Activated naive CD8-positive, alpha-beta T cell treated with anti-CD3 and anti-CD28 coated beads, Interleukin-2, amount 10 ng/mL, durations not matched to agents 7 days and 5 days (primary cell): Measurements from ENCODE around the gene STOM. TPM values are rescaled to one million over a fixed set of nuclear protein-coding genes. Genes with fewer than 3 reads are reported as not detected.
A peak's percentile ranks its signal among the peaks of the same experiment; 100 is the strongest.

Source experiments
- ATAC-seq: fragments of 150-1000 bp; cut with Tn5 transposase; one replicate; pipeline ENCODE4 v1.10.0; 2021; ENCODE audit warnings: low read depth, moderate library complexity
- POLR2A ChIA-PET: fragments of 350-600 bp; sonication (Branson Sonifier 250); formaldehyde crosslinking; loops from one replicate; lab custom pipeline; 2021; ENCODE audit warnings: antibody characterized with exemption; lab: Charles Lee
- DNase-seq: peaks from one replicate; pipeline ENCODE4 v3.0.0; 2021
- H3K27ac Mint-ChIP-seq: one replicate; pipeline ENCODE4 v1.8.0; 2022; ENCODE audit warnings: mild to moderate bottlenecking, mixed read lengths
- H3K27me3 Mint-ChIP-seq: one replicate; pipeline ENCODE4 v1.8.0; 2022; ENCODE audit warnings: mild to moderate bottlenecking, moderate library complexity, mixed read lengths
- H3K36me3 Mint-ChIP-seq: one replicate; pipeline ENCODE4 v1.8.0; 2021; ENCODE audit warnings: mild to moderate bottlenecking, mixed read lengths
- H3K4me1 Mint-ChIP-seq: one replicate; pipeline ENCODE4 v1.8.0; 2021; ENCODE audit warnings: mixed read lengths
- H3K4me3 Mint-ChIP-seq: one replicate; pipeline ENCODE4 v1.8.0; 2022; ENCODE audit warnings: mild to moderate bottlenecking, moderate library complexity, mixed read lengths
- H3K9me3 Mint-ChIP-seq: one replicate; pipeline ENCODE4 v1.8.0; 2021; ENCODE audit warnings: mixed read lengths
- total RNA-seq, 2 experiments: library from RNA; stranded (reverse); gene quantifications; one replicate each; pipeline ENCODE4 v1.2.3, GENCODE V29; 2021

Gene STOM
- total RNA-seq, 2 experiments from 2014 or later = 87.4 to 95.4 TPM

- POLR2A ChIA-PET = no interaction called here
- H3K27me3 Mint-ChIP-seq = no peaks in the 10 kb centered on the region
- H3K36me3 Mint-ChIP-seq = peaks cover 12% of the 10 kb centered on the region
- H3K4me3 Mint-ChIP-seq = no peak overlapping the region
- H3K9me3 Mint-ChIP-seq = no peaks in the 10 kb centered on the region
- H3K4me1 Mint-ChIP-seq = peaks cover 1% of the 10 kb centered on the region
- DNase-seq (no peak), ATAC-seq (no peak)
- no peak overlapping the region for H3K27ac Mint-ChIP-seq
Observed at GRCh38 chr9:121331549-121331948, 38.5 kb downstream of the STOM start.

- POLR2A ChIA-PET = no interaction called here
- Mint-ChIP-seq H3K27ac (no peak overlapping the region), H3K4me1 (peaks cover 7% of the 10 kb centered on the region), H3K36me3 (peaks cover 8% of the 10 kb centered on the region), H3K27me3 (no peaks in the 10 kb centered on the region), H3K9me3 (no peaks in the 10 kb centered on the region), H3K4me3 (no peak overlapping the region)
- no peak for ATAC-seq
- DNase-seq = no peak
Observed at GRCh38 chr9:121328876-121329681, 41.0 kb downstream of the STOM start.

GRCh38 chr9:121328476-121328875 is 41.6 kb downstream of the STOM start:
- H3K27ac Mint-ChIP-seq = no peak overlapping the region
- no peaks in the 10 kb centered on the region for H3K9me3 Mint-ChIP-seq
- peaks cover 6% of the 10 kb centered on the region for H3K36me3 Mint-ChIP-seq
- ATAC-seq (no peak), DNase-seq (no peak)
- H3K4me1 Mint-ChIP-seq = peaks cover 6% of the 10 kb centered on the region
- H3K4me3 Mint-ChIP-seq = no peak overlapping the region
- POLR2A ChIA-PET = no interaction called here
- no peaks in the 10 kb centered on the region for H3K27me3 Mint-ChIP-seq

GRCh38 chr9:121326901-121327613 is 43.0 kb downstream of the STOM start:
- Mint-ChIP-seq H3K27ac (no peak overlapping the region), H3K36me3 (peaks cover 8% of the 10 kb centered on the region), H3K27me3 (no peaks in the 10 kb centered on the region), H3K4me3 (no peak overlapping the region), H3K4me1 (peaks cover 17% of the 10 kb centered on the region), H3K9me3 (no peaks in the 10 kb centered on the region)
- ATAC-seq = no peak
- no peak for DNase-seq
- POLR2A ChIA-PET = no interaction called here

- H3K9me3 Mint-ChIP-seq = no peaks in the 10 kb centered on the region
- ATAC-seq (no peak), DNase-seq (no peak)
- POLR2A ChIA-PET = no interaction called here
- peaks cover 9% of the 10 kb centered on the region for H3K36me3 Mint-ChIP-seq
- peaks cover 19% of the 10 kb centered on the region for H3K4me1 Mint-ChIP-seq
- no peak overlapping the region for H3K27ac Mint-ChIP-seq
- no peaks in the 10 kb centered on the region for H3K27me3 Mint-ChIP-seq
- no peak overlapping the region for H3K4me3 Mint-ChIP-seq
Observed at GRCh38 chr9:121326130-121326838, 43.8 kb downstream of the STOM start.

GRCh38 chr9:121325387-121325786 is 44.7 kb downstream of the STOM start:
- POLR2A ChIA-PET = no interaction called here
- H3K27me3 Mint-ChIP-seq = no peaks in the 10 kb centered on the region
- H3K27ac Mint-ChIP-seq = no peak overlapping the region
- DNase-seq (no peak), ATAC-seq (no peak)
- peaks cover 11% of the 10 kb centered on the region for H3K36me3 Mint-ChIP-seq
- peaks cover 27% of the 10 kb centered on the region for H3K4me1 Mint-ChIP-seq
- H3K9me3 Mint-ChIP-seq = no peaks in the 10 kb centered on the region
- H3K4me3 Mint-ChIP-seq = no peak overlapping the region

GRCh38 chr9:121324755-121325154 is 45.3 kb downstream of the STOM start:
- no peaks in the 10 kb centered on the region for H3K27me3 Mint-ChIP-seq
- POLR2A ChIA-PET = no interaction called here
- H3K4me3 Mint-ChIP-seq = no peak overlapping the region
- ATAC-seq = no peak
- DNase-seq = no peak
- H3K36me3 Mint-ChIP-seq = peaks cover 10% of the 10 kb centered on the region
- H3K4me1 Mint-ChIP-seq = peaks cover 31% of the 10 kb centered on the region
- H3K27ac Mint-ChIP-seq = no peak overlapping the region
- H3K9me3 Mint-ChIP-seq = no peaks in the 10 kb centered on the region

GRCh38 chr9:121324316-121324715 is 45.7 kb downstream of the STOM start:
- no peak for DNase-seq
- Mint-ChIP-seq H3K36me3 (peaks cover 9% of the 10 kb centered on the region), H3K27ac (no peak overlapping the region), H3K4me1 (peaks cover 31% of the 10 kb centered on the region), H3K27me3 (no peaks in the 10 kb centered on the region), H3K9me3 (no peaks in the 10 kb centered on the region), H3K4me3 (no peak overlapping the region)
- ATAC-seq = no peak
- POLR2A ChIA-PET = no interaction called here

- peaks cover 9% of the 10 kb centered on the region for H3K36me3 Mint-ChIP-seq
- H3K4me3 Mint-ChIP-seq = no peak overlapping the region
- POLR2A ChIA-PET = no interaction called here
- DNase-seq (no peak), ATAC-seq (no peak)
- H3K9me3 Mint-ChIP-seq = no peaks in the 10 kb centered on the region
- H3K27ac Mint-ChIP-seq = no peak overlapping the region
- no peaks in the 10 kb centered on the region for H3K27me3 Mint-ChIP-seq
- H3K4me1 Mint-ChIP-seq = peaks cover 31% of the 10 kb centered on the region
Observed at GRCh38 chr9:121323449-121324151, 46.5 kb downstream of the STOM start.

GRCh38 chr9:121322737-121323448 is 47.2 kb downstream of the STOM start:
- no peak for ATAC-seq
- Mint-ChIP-seq H3K4me1 (peaks cover 31% of the 10 kb centered on the region), H3K36me3 (peaks cover 9% of the 10 kb centered on the region), H3K9me3 (no peaks in the 10 kb centered on the region), H3K27ac (no peak overlapping the region), H3K4me3 (no peak overlapping the region), H3K27me3 (no peaks in the 10 kb centered on the region)
- no peak for DNase-seq
- POLR2A ChIA-PET = no interaction called here

- no peaks in the 10 kb centered on the region for H3K27me3 Mint-ChIP-seq
- POLR2A ChIA-PET = no interaction called here
- no peak for DNase-seq
- peak overlapping the region; percentile 2 for H3K27ac Mint-ChIP-seq
- ATAC-seq = no peak
- H3K4me3 Mint-ChIP-seq = peak overlapping the region; percentile 33
- peaks cover 9% of the 10 kb centered on the region for H3K36me3 Mint-ChIP-seq
- H3K9me3 Mint-ChIP-seq = no peaks in the 10 kb centered on the region
- H3K4me1 Mint-ChIP-seq = peaks cover 31% of the 10 kb centered on the region
Observed at GRCh38 chr9:121322037-121322736, 47.9 kb downstream of the STOM start.

GRCh38 chr9:121321016-121321503 is 49.0 kb downstream of the STOM start:
- Mint-ChIP-seq H3K4me1 (peaks cover 31% of the 10 kb centered on the region), H3K27ac (peak overlapping the region; percentile 40), H3K9me3 (no peaks in the 10 kb centered on the region), H3K27me3 (no peaks in the 10 kb centered on the region), H3K4me3 (peak overlapping the region; percentile 47), H3K36me3 (peaks cover 9% of the 10 kb centered on the region)
- peak; percentile 20 for ATAC-seq
- POLR2A ChIA-PET = no interaction called here
- DNase-seq = peak; percentile 60
